IMR-90 (cell line): Measurements from ENCODE around the gene SULT1A3.

Experiments
- ELK1 ChIP-seq: fragments of 150-350 bp; IDR thresholded peaks from 2 replicates; pipeline ENCODE4 v1.6.1; 2016; ENCODE audit warnings: low read depth, mild to moderate bottlenecking, low read length, moderate library complexity, borderline replicate concordance
- MAZ ChIP-seq: IDR thresholded peaks from 2 replicates; pipeline ENCODE4 v1.6.1; 2012; ENCODE audit warnings: low read depth, mild to moderate bottlenecking, low read length, improper control_type of control experiment, moderate library complexity, borderline replicate concordance
- POLR2A ChIP-seq: IDR thresholded peaks from 2 replicates; pipeline ENCODE4 v1.6.1; 2012; ENCODE audit warnings: mild to moderate bottlenecking, low read depth, low read length
- RCOR1 ChIP-seq: IDR thresholded peaks from 2 replicates; pipeline ENCODE4 v1.6.1; 2012; ENCODE audit warnings: mild to moderate bottlenecking, low read length, improper control_type of control experiment; ENCODE audit not compliant: insufficient replicate concordance
- RFX5 ChIP-seq: IDR thresholded peaks from 2 replicates; pipeline ENCODE4 v1.8.0; 2012; ENCODE audit warnings: low read depth, mild to moderate bottlenecking, low read length, moderate library complexity
- TF ChIP-seq, protein P1 (sequence below): conservative IDR thresholded peaks from 2 replicates; pipeline ENCODE4 v1.5.1; 2012; ENCODE audit warnings: mild to moderate bottlenecking, low read depth, low read length, improper control_type of control experiment

DNA sequence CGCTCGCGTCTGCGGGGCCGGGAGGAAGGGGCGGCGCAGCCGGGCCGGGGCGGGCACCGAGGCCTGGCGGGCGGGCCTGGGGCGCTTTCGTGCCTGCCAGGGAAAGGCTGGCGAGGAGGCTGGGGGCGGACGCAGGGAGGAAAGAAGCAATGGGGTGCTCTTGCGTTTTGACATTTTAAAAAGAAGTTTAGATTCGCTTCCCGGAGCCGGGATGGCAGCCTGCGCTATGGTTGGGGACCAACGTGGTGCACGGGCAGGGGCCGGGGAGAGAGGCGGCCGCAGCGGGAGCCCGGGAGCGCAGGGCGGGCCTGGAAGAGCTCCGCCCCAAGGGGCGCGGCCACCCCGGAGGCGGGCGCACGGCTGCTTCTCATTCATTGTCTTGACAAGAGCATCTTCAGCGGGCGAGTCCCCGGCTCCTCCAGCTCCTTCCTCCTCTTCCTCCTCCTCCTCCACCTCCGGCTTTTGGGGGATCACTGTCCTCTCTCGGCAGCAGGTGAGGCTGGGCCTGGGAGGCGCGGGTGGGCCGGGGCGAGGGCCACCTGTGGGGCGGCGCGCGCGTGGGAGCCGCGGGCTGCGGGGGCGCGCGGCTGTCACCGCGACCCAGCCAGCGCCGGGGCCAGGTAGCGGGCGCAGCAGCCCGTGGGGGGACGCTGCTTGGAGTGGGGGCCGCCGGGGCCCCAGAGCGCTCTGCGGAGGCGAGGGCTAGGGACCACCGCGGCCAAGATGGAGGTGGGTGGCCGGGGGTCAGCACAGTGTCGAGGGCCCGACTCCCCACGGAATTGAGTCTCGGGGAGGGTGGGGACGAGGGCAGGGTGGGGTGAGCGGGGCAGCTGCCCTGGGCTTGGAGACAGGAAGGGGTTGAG is 15.6 kb upstream of the SULT1A3 start, which contains the start of gene CORO1A:
- TF ChIP-seq, protein P1, sequence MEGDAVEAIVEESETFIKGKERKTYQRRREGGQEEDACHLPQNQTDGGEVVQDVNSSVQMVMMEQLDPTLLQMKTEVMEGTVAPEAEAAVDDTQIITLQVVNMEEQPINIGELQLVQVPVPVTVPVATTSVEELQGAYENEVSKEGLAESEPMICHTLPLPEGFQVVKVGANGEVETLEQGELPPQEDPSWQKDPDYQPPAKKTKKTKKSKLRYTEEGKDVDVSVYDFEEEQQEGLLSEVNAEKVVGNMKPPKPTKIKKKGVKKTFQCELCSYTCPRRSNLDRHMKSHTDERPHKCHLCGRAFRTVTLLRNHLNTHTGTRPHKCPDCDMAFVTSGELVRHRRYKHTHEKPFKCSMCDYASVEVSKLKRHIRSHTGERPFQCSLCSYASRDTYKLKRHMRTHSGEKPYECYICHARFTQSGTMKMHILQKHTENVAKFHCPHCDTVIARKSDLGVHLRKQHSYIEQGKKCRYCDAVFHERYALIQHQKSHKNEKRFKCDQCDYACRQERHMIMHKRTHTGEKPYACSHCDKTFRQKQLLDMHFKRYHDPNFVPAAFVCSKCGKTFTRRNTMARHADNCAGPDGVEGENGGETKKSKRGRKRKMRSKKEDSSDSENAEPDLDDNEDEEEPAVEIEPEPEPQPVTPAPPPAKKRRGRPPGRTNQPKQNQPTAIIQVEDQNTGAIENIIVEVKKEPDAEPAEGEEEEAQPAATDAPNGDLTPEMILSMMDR = no peak
- TF ChIP-seq POLR2A (no peak), MAZ (no peak; the same call in 1 of the 2 replicates), RFX5 (no peak), ELK1 (no peak), RCOR1 (no peak)
